H7 (cell line): Measurements from ENCODE around the gene OR51B2. TPM values are rescaled to one million over a fixed set of nuclear protein-coding genes. Genes with fewer than 3 reads are reported as not detected.
"Not testable (repeated sequence)": the region's sequence is repeated elsewhere in the genome, so short reads cannot be mapped to it uniquely, and the experiment has no call there.

ENCODE experiments used
- DNase-seq: peaks from one replicate; pipeline ENCODE4 v3.0.0; 2012
- H3K27me3 ChIP-seq: 2 replicates; pipeline ENCODE4 v1.6.0; 2011; ENCODE audit warnings: mild to moderate bottlenecking, low read length; ENCODE audit not compliant: control insufficient read depth, insufficient read depth
- H3K36me3 ChIP-seq: replicated peaks from 2 replicates; pipeline ENCODE4 v1.5.1; 2011; ENCODE audit warnings: low read length; ENCODE audit not compliant: control insufficient read depth, insufficient read depth
- H3K4me3 ChIP-seq: 2 replicates; pipeline ENCODE4 v1.5.1; 2011; ENCODE audit warnings: low read depth, mild to moderate bottlenecking, control low read depth, low read length, moderate library complexity; ENCODE audit not compliant: insufficient read depth
- total RNA-seq: library from RNA; depleted of rRNA; stranded (reverse); fragments of >200 nt; shearing (Covaris generic); gene quantifications from 2 replicates; pipeline ENCODE4 v1.2.3, GENCODE V29; 2014

The OR51B2 gene
- total RNA-seq, 1 experiment from 2014 or later = not detected

DNA sequence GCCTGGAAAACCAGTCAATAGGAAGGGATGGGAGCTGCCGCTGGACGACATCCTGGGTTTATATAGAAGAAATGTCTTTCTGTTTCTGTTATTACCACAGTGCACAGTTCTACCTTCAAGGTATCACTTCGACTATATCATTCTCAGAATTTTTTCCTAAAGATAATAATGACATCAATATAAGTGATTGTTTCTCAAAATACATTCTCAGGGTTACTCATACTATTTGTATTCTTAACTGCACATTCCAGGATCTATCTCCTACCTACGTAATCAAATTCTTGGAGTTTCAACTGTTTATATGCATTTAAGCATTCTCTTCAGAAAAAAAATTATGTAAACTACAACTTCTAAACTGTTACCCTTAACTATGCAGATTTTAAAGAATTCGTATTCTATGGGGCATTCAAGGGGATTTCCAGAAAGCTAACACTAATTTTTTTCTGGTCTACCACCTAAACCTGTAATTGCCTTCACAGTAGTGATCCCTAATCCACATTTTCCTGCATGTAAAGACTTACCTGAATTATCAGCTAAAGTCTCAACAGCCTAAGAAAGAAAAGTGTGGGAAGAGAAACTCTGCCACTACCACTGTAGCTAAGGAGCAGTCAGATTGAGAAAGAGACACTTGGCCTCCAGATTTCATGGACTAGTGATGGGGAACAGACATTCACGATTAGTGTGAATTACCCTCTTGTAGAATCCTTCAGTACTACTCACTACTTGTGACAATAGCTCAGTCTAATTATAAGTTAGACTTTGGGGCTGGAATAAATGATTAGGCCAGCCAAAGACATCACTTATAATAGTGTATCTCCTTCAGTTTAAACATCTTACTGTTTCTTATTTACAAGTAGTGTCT lies 19.6 kb upstream of the OR51B2 start, which contains the start of gene OR51B5:
Gene OR51B5, minus strand, starts transcription at position 51 of the 862 bp plus-strand sequence. Its CDS starts 0 bp downstream, at position 51.
- Histone ChIP-seq H3K36me3 (no peaks in the 10 kb centered on the region), H3K27me3 (no peaks in the 10 kb centered on the region), H3K4me3 (no peak within 1 kb of the TSS)
- no peak for DNase-seq

DNA sequence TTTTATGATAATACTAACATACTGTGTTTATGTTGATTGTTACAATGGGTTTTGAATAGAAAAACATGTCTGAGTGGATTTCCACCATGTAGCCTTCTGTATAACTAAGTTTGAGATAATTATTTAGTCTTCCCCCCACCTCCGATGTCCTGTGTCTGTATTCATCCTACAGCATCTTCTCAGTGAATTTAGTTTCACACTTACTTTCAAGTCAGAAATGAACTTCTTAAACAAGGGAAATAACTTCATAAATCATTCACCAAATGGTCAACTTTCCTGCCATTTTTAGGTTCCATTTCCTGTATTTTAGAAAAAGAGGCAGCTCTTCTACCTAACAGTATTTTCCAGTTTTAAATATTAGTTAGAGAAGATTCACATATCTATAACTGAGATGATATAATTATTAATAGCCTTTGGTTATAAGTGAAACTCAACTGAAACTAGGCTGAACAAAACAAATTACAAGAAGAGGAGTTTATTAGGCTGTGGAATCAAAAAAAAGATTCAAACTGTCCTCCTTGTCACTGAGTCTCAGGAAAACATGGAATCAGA lies 15.8 kb upstream of the OR51B2 start:
- DNase-seq = no peak

DNA sequence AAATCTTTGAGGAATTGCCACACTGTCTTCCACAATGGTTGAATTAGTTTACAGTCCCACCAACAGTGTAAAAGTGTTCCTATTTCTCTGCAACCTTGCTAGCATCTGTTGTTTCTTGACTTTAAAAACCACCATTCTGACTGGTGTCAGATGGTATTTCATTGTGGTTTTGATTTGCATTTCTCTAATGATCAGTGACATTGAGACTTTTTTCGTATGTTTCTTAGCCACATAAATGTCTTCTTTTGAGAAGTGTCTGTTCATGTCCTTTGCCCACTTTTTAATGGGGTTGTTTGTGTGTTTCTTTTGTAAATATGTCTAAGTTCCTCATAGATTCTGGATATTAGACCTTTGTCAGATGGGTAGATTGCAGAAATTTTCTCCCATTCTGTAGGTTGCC lies 13.2 kb upstream of the OR51B2 start:
- H3K4me3 ChIP-seq, H3K27me3 ChIP-seq, DNase-seq, H3K36me3 ChIP-seq: not testable (repeated sequence)

More for the DNA sequence above, 15.8 kb upstream of the OR51B2 start:
- no peaks in the 10 kb centered on the region for H3K27me3 ChIP-seq
- no peaks in the 10 kb centered on the region for H3K36me3 ChIP-seq
- no peak overlapping the region for H3K4me3 ChIP-seq

DNA sequence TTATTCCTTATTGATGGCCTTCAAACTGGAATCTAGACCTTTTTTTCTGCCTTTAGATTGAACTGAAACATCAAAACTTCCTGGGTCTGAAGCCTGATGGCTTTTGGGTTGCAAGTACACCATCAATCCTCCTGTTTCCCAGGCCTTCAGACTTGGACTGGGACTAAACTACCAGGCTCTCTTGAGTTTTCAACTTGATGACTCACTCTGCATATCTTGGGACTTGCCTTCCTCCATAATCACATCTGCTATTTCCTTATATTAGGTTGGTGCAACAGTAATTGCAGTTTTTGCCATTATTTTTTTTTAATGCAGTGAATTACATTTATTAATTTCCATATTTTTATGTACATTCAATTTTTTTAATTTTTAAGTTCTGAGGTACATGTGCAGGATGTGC lies 12.2 kb upstream of the OR51B2 start:
- DNase-seq = no peak
- H3K4me3 ChIP-seq = no peak overlapping the region
- H3K36me3 ChIP-seq = no peaks in the 10 kb centered on the region
- H3K27me3 ChIP-seq = no peaks in the 10 kb centered on the region

DNA sequence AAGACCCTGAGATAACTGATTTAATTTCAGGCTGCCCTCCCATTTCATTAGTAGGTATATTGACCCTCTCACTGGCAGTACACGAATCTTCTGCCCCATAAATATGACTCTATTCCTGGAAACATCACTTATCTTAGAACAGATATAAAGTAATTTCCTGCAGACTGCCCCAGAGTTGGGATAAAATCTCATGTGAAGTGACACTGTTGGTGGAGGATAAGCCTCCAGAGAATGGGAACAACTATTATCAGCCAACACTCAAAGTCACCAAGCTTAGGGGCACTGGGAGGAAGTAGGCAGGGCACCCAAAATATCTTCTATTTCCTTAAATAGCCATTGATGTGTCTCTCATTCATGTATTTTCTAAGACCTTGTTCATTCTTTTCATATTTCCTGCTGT lies 11.1 kb upstream of the OR51B2 start:
- no peak for DNase-seq
- Histone ChIP-seq H3K36me3 (no peaks in the 10 kb centered on the region), H3K4me3 (no peak overlapping the region), H3K27me3 (no peaks in the 10 kb centered on the region)

DNA sequence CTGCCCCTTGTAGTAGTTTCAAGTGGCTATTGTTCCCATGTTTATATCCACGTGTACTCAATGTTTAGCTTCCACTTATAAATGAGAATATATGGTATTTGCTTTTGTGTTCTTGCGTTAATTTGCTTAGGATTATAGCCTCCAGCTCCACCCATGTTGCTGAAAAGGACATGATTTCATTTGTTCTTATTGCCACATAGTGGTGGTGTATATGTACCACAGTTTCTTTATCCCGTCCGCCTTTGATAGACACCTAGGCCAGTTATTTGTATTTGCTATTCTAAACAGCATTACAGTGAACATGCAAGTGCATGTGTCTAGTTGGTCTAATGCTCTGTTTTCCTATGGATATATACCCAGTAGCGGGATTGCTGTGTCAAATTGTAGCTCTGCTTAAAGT lies 6.8 kb downstream of the OR51B2 start:
- H3K36me3 ChIP-seq = no peaks in the 10 kb centered on the region
- no peaks in the 10 kb centered on the region for H3K27me3 ChIP-seq
- DNase-seq = no peak
- H3K4me3 ChIP-seq = no peak overlapping the region

DNA sequence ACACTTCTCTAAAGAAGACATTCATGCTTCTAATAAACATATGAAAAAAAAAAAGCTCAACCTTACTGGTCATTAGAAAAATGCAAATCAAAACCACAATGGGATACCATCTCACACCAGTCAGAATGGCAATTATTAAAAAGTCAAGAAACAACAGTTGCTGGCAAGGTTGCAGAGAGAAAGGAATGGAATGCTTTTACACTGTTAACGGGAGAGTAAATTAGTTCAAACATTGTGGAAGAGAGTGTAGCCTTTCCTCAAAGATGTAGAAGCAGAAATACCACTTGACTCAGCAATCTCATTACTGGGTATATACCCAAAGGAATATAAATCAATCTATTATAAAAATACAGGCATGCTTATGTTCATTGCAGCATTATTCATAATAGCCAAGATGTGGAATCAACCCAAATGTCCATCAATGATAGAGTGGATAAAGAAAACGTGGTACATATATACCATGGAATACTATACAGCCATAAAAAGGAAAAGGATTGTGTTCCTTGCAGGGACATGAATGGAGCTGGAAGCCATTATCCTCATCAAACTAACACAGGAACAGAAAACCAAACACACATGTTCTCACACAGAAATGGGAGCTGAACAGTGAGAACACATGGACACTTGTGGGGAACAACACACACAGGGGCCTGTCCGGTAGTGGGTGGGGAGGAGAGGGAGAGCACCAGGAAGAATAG lies 10.6 kb downstream of the OR51B2 start:
- H3K36me3 ChIP-seq, H3K4me3 ChIP-seq, DNase-seq, H3K27me3 ChIP-seq: not testable (repeated sequence)

DNA sequence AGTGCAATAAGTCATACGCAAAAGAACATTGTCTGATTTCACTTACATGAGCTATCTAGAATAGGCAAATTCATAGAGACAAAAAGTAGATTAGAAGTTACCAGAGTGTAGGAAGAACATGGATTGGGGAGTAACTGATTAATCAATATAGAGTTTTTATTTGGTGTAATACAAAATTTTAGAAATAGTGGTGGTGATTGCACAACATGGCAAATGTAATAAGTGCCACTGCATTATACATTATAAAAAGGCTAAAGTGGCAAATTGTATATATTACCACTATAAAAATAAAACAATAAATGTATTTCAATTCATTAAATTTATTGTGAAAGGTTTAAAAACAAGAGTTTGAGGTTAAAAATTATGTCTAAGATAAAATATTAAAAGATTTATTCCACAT lies 13.7 kb downstream of the OR51B2 start:
- Histone ChIP-seq H3K4me3 (no peak overlapping the region), H3K36me3 (no peaks in the 10 kb centered on the region), H3K27me3 (no peaks in the 10 kb centered on the region)
- no peak for DNase-seq

DNA sequence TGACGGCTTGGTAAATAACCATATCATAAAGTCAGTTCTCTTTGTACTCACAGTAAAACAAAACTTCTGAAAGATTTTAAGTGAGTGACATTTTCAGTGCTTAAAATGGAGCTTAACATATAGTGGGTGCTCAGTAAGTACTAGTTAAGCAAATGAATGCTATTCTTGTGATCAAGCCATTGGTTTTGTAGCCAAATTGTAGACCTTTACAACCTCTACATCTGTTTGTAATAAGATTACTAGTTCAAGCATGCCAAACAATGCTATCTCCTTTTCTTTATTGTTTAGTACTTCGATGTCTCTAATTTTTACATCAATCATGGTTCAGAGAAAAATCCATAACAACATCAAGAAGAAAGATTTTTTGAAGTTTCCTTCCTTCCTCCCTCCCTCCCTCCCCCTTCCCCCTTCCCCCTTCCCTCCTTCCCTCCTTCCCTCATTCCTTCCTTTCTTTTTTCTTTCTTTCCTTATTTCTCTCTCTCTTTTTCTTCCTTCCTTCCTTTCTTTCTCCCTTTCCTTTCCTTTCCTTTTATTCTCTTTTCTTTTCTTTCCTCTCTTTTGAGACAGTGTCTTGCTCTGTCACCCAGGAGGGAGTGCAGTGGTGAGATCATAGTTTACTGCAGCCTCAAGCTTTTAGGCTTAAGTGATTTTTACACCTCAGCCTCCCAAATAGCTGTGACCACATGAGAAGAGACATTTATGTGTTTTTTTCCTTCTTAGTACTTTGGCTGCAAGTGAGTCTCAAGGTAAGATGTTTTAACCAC lies 16.7 kb downstream of the OR51B2 start:
- no peaks in the 10 kb centered on the region for H3K36me3 ChIP-seq
- no peak for DNase-seq

DNA sequence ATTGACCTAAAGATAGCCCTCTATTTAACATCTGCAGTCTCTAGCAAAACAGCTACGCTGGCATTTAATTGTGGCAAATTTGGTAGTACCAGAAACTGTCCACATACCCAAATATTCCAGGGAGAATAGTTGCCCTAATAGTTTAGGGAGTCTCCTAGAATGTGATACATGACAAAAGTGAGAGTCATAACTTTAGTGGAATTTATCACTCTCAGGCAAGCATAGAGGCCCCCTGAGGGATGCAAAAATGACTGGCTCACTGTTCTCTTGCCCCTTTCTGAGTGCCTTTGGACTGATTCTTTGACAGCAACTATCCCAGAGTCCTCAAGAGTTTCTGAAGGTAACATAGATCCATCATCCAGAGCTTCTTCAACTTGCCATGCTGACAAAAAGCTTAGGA lies 20.1 kb downstream of the OR51B2 start:
- H3K4me3 ChIP-seq = no peak overlapping the region
- DNase-seq = no peak
- H3K36me3 ChIP-seq = no peaks in the 10 kb centered on the region
- H3K27me3 ChIP-seq = no peaks in the 10 kb centered on the region

More for the DNA sequence above, 16.7 kb downstream of the OR51B2 start:
- no peaks in the 10 kb centered on the region for H3K27me3 ChIP-seq
- no peak overlapping the region for H3K4me3 ChIP-seq

DNA sequence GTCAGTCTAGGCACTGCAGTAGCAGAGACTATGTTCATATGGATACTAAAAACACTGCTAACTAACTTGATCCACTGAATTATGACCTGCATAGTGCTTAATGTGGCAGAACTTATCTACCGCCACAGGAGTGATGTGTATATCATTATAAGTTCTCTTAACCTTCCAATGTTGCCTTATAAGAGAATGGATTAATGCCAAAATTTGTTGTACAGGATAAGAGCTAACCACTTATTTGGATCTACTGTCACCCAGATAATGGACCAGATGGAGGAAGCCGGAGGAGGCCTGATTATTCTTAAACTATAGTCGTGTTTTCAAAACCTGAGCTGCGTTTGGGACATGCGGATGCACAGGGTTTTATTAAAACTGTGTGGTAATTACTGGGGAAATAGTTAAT lies 20.5 kb downstream of the OR51B2 start:
- H3K4me3 ChIP-seq = no peak overlapping the region
- DNase-seq = no peak
- no peaks in the 10 kb centered on the region for H3K36me3 ChIP-seq
- H3K27me3 ChIP-seq = no peaks in the 10 kb centered on the region

DNA sequence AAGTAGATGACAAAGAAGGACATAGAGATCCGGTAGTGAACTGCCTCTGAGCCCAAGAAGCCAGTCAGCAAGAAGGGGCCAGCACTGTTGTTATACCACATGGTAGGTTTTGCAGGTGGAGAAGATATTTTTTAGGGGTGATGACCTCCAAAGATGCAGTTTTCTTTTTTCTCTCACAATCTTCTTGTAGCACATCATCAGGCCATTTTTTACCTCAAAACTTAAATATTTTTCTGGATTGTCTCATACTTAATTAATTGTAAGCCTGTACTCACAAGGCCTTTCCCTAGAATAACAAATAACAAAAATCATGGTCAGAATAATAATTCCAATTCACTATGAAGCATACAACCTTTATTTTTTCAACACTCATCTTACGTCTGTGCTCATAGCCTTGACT lies 22.3 kb downstream of the OR51B2 start, which contains the start of gene OR51B4:
Gene OR51B4, minus strand, starts transcription at position 101 of the 400 bp plus-strand sequence. Its CDS starts 0 bp downstream, at position 101.
- no peak within 1 kb of the TSS for H3K4me3 ChIP-seq
- DNase-seq = no peak
- no peaks in the 10 kb centered on the region for H3K27me3 ChIP-seq
- H3K36me3 ChIP-seq = no peaks in the 10 kb centered on the region

DNA sequence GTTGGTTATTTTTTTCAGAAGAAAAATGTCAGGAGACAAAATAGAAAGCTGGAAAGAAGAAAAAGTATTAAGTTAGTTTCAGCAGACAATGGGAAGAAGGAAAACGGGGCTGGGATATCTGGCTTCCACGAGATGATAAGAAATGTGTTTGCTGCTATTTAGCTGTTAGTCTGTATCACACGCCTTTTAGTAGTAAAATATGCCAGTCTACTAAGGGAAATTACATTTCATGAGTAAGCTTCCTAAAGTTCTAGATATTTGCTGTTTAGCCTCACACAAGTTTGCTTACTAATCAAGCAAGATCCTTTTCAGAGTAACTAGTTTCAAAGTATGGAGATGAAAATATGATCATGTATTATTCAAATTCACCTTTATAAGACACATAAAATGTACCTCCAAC lies 23.8 kb downstream of the OR51B2 start:
- Histone ChIP-seq H3K36me3 (no peaks in the 10 kb centered on the region), H3K4me3 (no peak overlapping the region), H3K27me3 (no peaks in the 10 kb centered on the region)
- no peak for DNase-seq

DNA sequence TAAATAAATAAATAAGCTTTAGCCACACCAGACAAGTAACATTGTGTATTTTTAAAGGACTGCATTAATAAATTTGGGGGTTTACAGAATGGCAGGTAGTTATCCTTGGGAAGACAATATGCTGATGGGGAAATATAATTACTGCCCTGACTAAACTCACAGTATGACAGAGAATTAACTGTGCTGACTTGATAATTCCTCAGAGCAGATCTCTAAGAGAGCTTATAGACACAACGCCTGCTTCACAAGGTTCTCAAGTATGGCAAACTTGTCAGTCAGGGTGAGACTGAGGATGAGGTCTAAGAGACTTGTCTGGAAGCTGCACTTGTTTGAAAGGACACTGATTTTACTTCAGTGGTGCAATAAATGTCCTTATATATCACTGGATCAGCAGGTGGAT lies 25.6 kb downstream of the OR51B2 start:
- DNase-seq = no peak
- Histone ChIP-seq H3K36me3 (no peaks in the 10 kb centered on the region), H3K27me3 (no peaks in the 10 kb centered on the region), H3K4me3 (no peak overlapping the region)
